ENCODE data around the gene ENOX1. TPM values are rescaled to one million over a fixed set of nuclear protein-coding genes. Genes with fewer than 3 reads are reported as not detected.

ENOX1 gene
- total and polyA plus RNA-seq, 3 donors from 2014 or later = 11.0 to 14.2 (median 11.5) TPM

GRCh38 chr13:43272851-43273250 is 513.9 kb downstream of the ENOX1 start:
- no peaks in the 10 kb centered on the region for H3K9me3 ChIP-seq
- no peaks in the 10 kb centered on the region for H3K27me3 ChIP-seq
- WGBS, 2 donors = 76 to 86% methylated on average over 5 of the region's 5 CpGs
- no peaks in the 10 kb centered on the region for H3K36me3 ChIP-seq (ENCODE audit: low read depth, missing control alignments)
- DNase-seq = no peak
- intact Hi-C loops (cut with DNase I; ENCODE audit: low total_unique reads) = no loop called here
- no peaks in the 10 kb centered on the region for H3K4me1 ChIP-seq
- no peak overlapping the region for H3K4me3 ChIP-seq
- no peak for TF ChIP-seq POLR2A (IDR thresholded peaks at IDR 0.05)
- TF ChIP-seq, protein P1, sequence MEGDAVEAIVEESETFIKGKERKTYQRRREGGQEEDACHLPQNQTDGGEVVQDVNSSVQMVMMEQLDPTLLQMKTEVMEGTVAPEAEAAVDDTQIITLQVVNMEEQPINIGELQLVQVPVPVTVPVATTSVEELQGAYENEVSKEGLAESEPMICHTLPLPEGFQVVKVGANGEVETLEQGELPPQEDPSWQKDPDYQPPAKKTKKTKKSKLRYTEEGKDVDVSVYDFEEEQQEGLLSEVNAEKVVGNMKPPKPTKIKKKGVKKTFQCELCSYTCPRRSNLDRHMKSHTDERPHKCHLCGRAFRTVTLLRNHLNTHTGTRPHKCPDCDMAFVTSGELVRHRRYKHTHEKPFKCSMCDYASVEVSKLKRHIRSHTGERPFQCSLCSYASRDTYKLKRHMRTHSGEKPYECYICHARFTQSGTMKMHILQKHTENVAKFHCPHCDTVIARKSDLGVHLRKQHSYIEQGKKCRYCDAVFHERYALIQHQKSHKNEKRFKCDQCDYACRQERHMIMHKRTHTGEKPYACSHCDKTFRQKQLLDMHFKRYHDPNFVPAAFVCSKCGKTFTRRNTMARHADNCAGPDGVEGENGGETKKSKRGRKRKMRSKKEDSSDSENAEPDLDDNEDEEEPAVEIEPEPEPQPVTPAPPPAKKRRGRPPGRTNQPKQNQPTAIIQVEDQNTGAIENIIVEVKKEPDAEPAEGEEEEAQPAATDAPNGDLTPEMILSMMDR (IDR thresholded peaks at IDR 0.05) = no peak
- no peak overlapping the region for H3K27ac ChIP-seq

- no peak for TF ChIP-seq POLR2A (IDR thresholded peaks at IDR 0.05)
- TF ChIP-seq, protein P1 (IDR thresholded peaks at IDR 0.05) = no peak
- no peak for DNase-seq
- Histone ChIP-seq H3K4me3 (no peak overlapping the region), H3K4me1 (no peaks in the 10 kb centered on the region), H3K36me3 (ENCODE audit: low read depth, missing control alignments) (no peaks in the 10 kb centered on the region), H3K9me3 (no peaks in the 10 kb centered on the region), H3K27me3 (no peaks in the 10 kb centered on the region), H3K27ac (no peak overlapping the region)
- intact Hi-C loops (cut with DNase I; ENCODE audit: low total_unique reads) = no loop called here
- 86 to 90% methylated on average over 2 of the region's 2 CpGs for WGBS, 2 donors
Measured at GRCh38 chr13:43271152-43271551, 515.6 kb downstream of the ENOX1 start.

GRCh38 chr13:43270130-43270830 is 516.5 kb downstream of the ENOX1 start:
- Histone ChIP-seq H3K36me3 (ENCODE audit: low read depth, missing control alignments) (no peaks in the 10 kb centered on the region), H3K4me3 (no peak overlapping the region), H3K27me3 (no peaks in the 10 kb centered on the region), H3K27ac (no peak overlapping the region), H3K4me1 (no peaks in the 10 kb centered on the region), H3K9me3 (no peaks in the 10 kb centered on the region)
- intact Hi-C loops (cut with DNase I; ENCODE audit: low total_unique reads) = no loop called here
- WGBS, 2 donors = 88 to 90% methylated on average over 4 of the region's 4 CpGs
- TF ChIP-seq, protein P1 (IDR thresholded peaks at IDR 0.05) = no peak
- no peak for TF ChIP-seq POLR2A (IDR thresholded peaks at IDR 0.05)
- DNase-seq = no peak

DNA sequence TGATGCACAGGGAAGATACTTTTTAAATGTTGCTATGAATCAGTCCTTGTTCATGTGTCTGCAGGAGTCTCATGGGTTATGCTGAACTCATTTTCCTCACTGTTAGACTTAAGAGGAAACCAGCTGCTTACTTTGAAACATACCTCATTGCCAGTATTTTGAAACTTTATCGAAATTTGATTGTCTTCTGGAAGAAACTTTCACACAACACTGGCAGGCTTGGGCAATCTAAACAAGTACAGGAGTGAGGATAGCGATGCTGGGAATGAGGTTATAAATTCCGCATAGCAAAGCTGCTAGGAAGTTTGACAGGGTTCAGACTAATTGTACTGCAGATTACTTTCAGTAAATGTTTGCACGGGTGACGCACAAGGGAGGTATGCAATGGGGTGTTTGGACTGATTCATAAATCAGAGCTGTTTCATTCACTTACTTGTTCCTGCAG is 517.7 kb downstream of the ENOX1 start:
- Histone ChIP-seq H3K4me1 (no peaks in the 10 kb centered on the region), H3K4me3 (no peak overlapping the region), H3K27ac (no peak overlapping the region), H3K27me3 (no peaks in the 10 kb centered on the region), H3K9me3 (no peaks in the 10 kb centered on the region), H3K36me3 (ENCODE audit: low read depth, missing control alignments) (no peaks in the 10 kb centered on the region)
- DNase-seq = no peak
- WGBS, 2 donors = 67 to 69% methylated on average over 5 of the region's 5 CpGs
- TF ChIP-seq POLR2A (IDR thresholded peaks at IDR 0.05) = no peak
- TF ChIP-seq, protein P1 (IDR thresholded peaks at IDR 0.05) = no peak
- intact Hi-C loops (cut with DNase I; ENCODE audit: low total_unique reads) = no loop called here

GRCh38 chr13:43268632-43269031 is 518.1 kb downstream of the ENOX1 start:
- Histone ChIP-seq H3K9me3 (no peaks in the 10 kb centered on the region), H3K4me3 (no peak overlapping the region), H3K4me1 (no peaks in the 10 kb centered on the region), H3K27me3 (no peaks in the 10 kb centered on the region), H3K36me3 (ENCODE audit: low read depth, missing control alignments) (no peaks in the 10 kb centered on the region), H3K27ac (no peak overlapping the region)
- TF ChIP-seq POLR2A (IDR thresholded peaks at IDR 0.05) = no peak
- TF ChIP-seq, protein P1 (IDR thresholded peaks at IDR 0.05) = no peak
- intact Hi-C loops (cut with DNase I; ENCODE audit: low total_unique reads) = no loop called here
- no peak for DNase-seq
- 74 to 79% methylated on average over 2 of the region's 2 CpGs for WGBS, 2 donors

Data from testis (tissue), 3 donors.